ENCODE measurements around the gene LIX1. TPM values are rescaled to one million over a fixed set of nuclear protein-coding genes. Genes with fewer than 3 reads are reported as not detected.

Gene LIX1
- total and polyA plus RNA-seq, 5 donors from 2014 or later: not detected

GRCh38 chr5:97094579-97095317 is 47.7 kb downstream of the LIX1 start:
- Mint-ChIP-seq H3K4me3 (no peak overlapping the region), H3K9me3 (no peaks in the 10 kb centered on the region), H3K27me3 (peaks cover 25% of the 10 kb centered on the region), H3K36me3 (no peaks in the 10 kb centered on the region), H3K4me1 (peaks cover 6 to 11% (median 7%) of the 10 kb centered on the region in 4 donors), H3K27ac (no peak overlapping the region)
- peaks cover 4% of the 10 kb centered on the region for H3K27me3 ChIP-seq (ENCODE audit: control insufficient read depth, insufficient read depth, low read length)
- peak in 1 of 3 donors; percentile 79 for DNase-seq
- H3K4me1 ChIP-seq (ENCODE audit: control insufficient read depth, insufficient read depth, low read length, poor library complexity, severe bottlenecking): no peaks in the 10 kb centered on the region
- no peaks in the 10 kb centered on the region for H3K36me3 ChIP-seq (ENCODE audit: control insufficient read depth, insufficient read depth, low read length)
- ATAC-seq (ENCODE audit: low read depth in 2 of 2): peak in 1 of 2 donors; percentile 24
- H3K9me3 ChIP-seq (ENCODE audit: control insufficient read depth in 2 of 2, low read length in 2 of 2): no peaks in the 10 kb centered on the region
- no peak overlapping the region for H3K4me3 ChIP-seq (ENCODE audit: low read depth, low read length)
- no peak overlapping the region for H3K27ac ChIP-seq (ENCODE audit: insufficient read depth, low read length, poor library complexity, severe bottlenecking)

GRCh38 chr5:97093193-97093592 is 49.2 kb downstream of the LIX1 start:
- Mint-ChIP-seq H3K36me3 (no peaks in the 10 kb centered on the region), H3K4me3 (no peak overlapping the region), H3K4me1 (peaks cover 6 to 11% (median 7%) of the 10 kb centered on the region in 4 donors), H3K27ac (no peak overlapping the region), H3K27me3 (peaks cover 34% of the 10 kb centered on the region), H3K9me3 (no peaks in the 10 kb centered on the region)
- H3K27me3 ChIP-seq (ENCODE audit: control insufficient read depth, insufficient read depth, low read length): peaks cover 5% of the 10 kb centered on the region
- H3K27ac ChIP-seq (ENCODE audit: insufficient read depth, low read length, poor library complexity, severe bottlenecking): no peak overlapping the region
- no peaks in the 10 kb centered on the region for H3K4me1 ChIP-seq (ENCODE audit: control insufficient read depth, insufficient read depth, low read length, poor library complexity, severe bottlenecking)
- H3K9me3 ChIP-seq (ENCODE audit: control insufficient read depth in 2 of 2, low read length in 2 of 2): no peaks in the 10 kb centered on the region
- DNase-seq: no peak
- no peak for ATAC-seq (ENCODE audit: low read depth in 2 of 2)
- no peaks in the 10 kb centered on the region for H3K36me3 ChIP-seq (ENCODE audit: control insufficient read depth, insufficient read depth, low read length)
- H3K4me3 ChIP-seq (ENCODE audit: low read depth, low read length): no peak overlapping the region

- DNase-seq (no peak), ATAC-seq (ENCODE audit: low read depth in 2 of 2) (no peak)
- H3K27me3 ChIP-seq (ENCODE audit: control insufficient read depth, insufficient read depth, low read length): peaks cover 8% of the 10 kb centered on the region
- Mint-ChIP-seq H3K4me3 (no peak overlapping the region), H3K27ac (no peak overlapping the region), H3K36me3 (no peaks in the 10 kb centered on the region), H3K27me3 (peaks cover 53% of the 10 kb centered on the region), H3K4me1 (peaks cover 4 to 11% (median 7%) of the 10 kb centered on the region in 4 donors), H3K9me3 (no peaks in the 10 kb centered on the region)
- no peak overlapping the region for H3K4me3 ChIP-seq (ENCODE audit: low read depth, low read length)
- no peak overlapping the region for H3K27ac ChIP-seq (ENCODE audit: insufficient read depth, low read length, poor library complexity, severe bottlenecking)
- H3K4me1 ChIP-seq (ENCODE audit: control insufficient read depth, insufficient read depth, low read length, poor library complexity, severe bottlenecking): no peaks in the 10 kb centered on the region
- H3K9me3 ChIP-seq (ENCODE audit: control insufficient read depth in 2 of 2, low read length in 2 of 2): no peaks in the 10 kb centered on the region
- H3K36me3 ChIP-seq (ENCODE audit: control insufficient read depth, insufficient read depth, low read length): no peaks in the 10 kb centered on the region
Observed at GRCh38 chr5:97090944-97091343, 51.5 kb downstream of the LIX1 start.

GRCh38 chr5:97089149-97089801 is 53.1 kb downstream of the LIX1 start:
- Mint-ChIP-seq H3K4me1 (no peaks in the 10 kb centered on the region), H3K27me3 (peaks cover 48% of the 10 kb centered on the region), H3K27ac (no peak overlapping the region), H3K9me3 (no peaks in the 10 kb centered on the region), H3K36me3 (no peaks in the 10 kb centered on the region), H3K4me3 (no peak overlapping the region)
- no peak overlapping the region for H3K27ac ChIP-seq (ENCODE audit: insufficient read depth, low read length, poor library complexity, severe bottlenecking)
- peaks cover 8% of the 10 kb centered on the region for H3K27me3 ChIP-seq (ENCODE audit: control insufficient read depth, insufficient read depth, low read length)
- no peaks in the 10 kb centered on the region for H3K9me3 ChIP-seq (ENCODE audit: control insufficient read depth in 2 of 2, low read length in 2 of 2)
- no peaks in the 10 kb centered on the region for H3K4me1 ChIP-seq (ENCODE audit: control insufficient read depth, insufficient read depth, low read length, poor library complexity, severe bottlenecking)
- no peak overlapping the region for H3K4me3 ChIP-seq (ENCODE audit: low read depth, low read length)
- ATAC-seq (ENCODE audit: low read depth in 2 of 2) (no peak), DNase-seq (no peak)
- H3K36me3 ChIP-seq (ENCODE audit: control insufficient read depth, insufficient read depth, low read length): no peaks in the 10 kb centered on the region

GRCh38 chr5:97088774-97089148 is 53.6 kb downstream of the LIX1 start:
- Histone ChIP-seq H3K4me1 (ENCODE audit: control insufficient read depth, insufficient read depth, low read length, poor library complexity, severe bottlenecking) (no peaks in the 10 kb centered on the region), H3K27ac (ENCODE audit: insufficient read depth, low read length, poor library complexity, severe bottlenecking) (no peak overlapping the region), H3K9me3 (ENCODE audit: control insufficient read depth in 2 of 2, low read length in 2 of 2) (no peaks in the 10 kb centered on the region), H3K27me3 (ENCODE audit: control insufficient read depth, insufficient read depth, low read length) (peaks cover 8% of the 10 kb centered on the region), H3K36me3 (ENCODE audit: control insufficient read depth, insufficient read depth, low read length) (no peaks in the 10 kb centered on the region), H3K4me3 (ENCODE audit: low read depth, low read length) (no peak overlapping the region)
- ATAC-seq (ENCODE audit: low read depth in 2 of 2) (no peak), DNase-seq (no peak)
- Mint-ChIP-seq H3K4me3 (no peak overlapping the region), H3K36me3 (no peaks in the 10 kb centered on the region), H3K27me3 (peaks cover 48% of the 10 kb centered on the region), H3K4me1 (no peaks in the 10 kb centered on the region), H3K9me3 (no peaks in the 10 kb centered on the region), H3K27ac (no peak overlapping the region)

- Histone ChIP-seq H3K27ac (ENCODE audit: insufficient read depth, low read length, poor library complexity, severe bottlenecking) (no peak overlapping the region), H3K9me3 (ENCODE audit: control insufficient read depth in 2 of 2, low read length in 2 of 2) (no peaks in the 10 kb centered on the region), H3K4me1 (ENCODE audit: control insufficient read depth, insufficient read depth, low read length, poor library complexity, severe bottlenecking) (no peaks in the 10 kb centered on the region), H3K27me3 (ENCODE audit: control insufficient read depth, insufficient read depth, low read length) (peaks cover 12% of the 10 kb centered on the region), H3K4me3 (ENCODE audit: low read depth, low read length) (no peak overlapping the region), H3K36me3 (ENCODE audit: control insufficient read depth, insufficient read depth, low read length) (no peaks in the 10 kb centered on the region)
- Mint-ChIP-seq H3K9me3 (no peaks in the 10 kb centered on the region), H3K27ac (peak overlapping the region in 1 of 3 donors; percentile 41), H3K4me1 (peaks cover 0 to 2% (median 2%) of the 10 kb centered on the region in 4 donors), H3K36me3 (no peaks in the 10 kb centered on the region), H3K4me3 (no peak overlapping the region), H3K27me3 (peaks cover 53% of the 10 kb centered on the region)
- ATAC-seq (ENCODE audit: low read depth in 2 of 2): no peak
- no peak for DNase-seq
Observed at GRCh38 chr5:97087138-97087537, 55.3 kb downstream of the LIX1 start.

- H3K36me3 Mint-ChIP-seq: no peaks in the 10 kb centered on the region
- H3K27me3 Mint-ChIP-seq: peaks cover 52% of the 10 kb centered on the region
- H3K27me3 ChIP-seq (ENCODE audit: control insufficient read depth, insufficient read depth, low read length): peaks cover 12% of the 10 kb centered on the region
Observed at GRCh38 chr5:97085459-97086181, 56.8 kb downstream of the LIX1 start.

More at GRCh38 chr5:97085459-97086181, 56.8 kb downstream of the LIX1 start:
- no peaks in the 10 kb centered on the region for H3K36me3 ChIP-seq (ENCODE audit: control insufficient read depth, insufficient read depth, low read length)
- H3K27ac ChIP-seq (ENCODE audit: insufficient read depth, low read length, poor library complexity, severe bottlenecking): no peak overlapping the region
- no peaks in the 10 kb centered on the region for H3K9me3 Mint-ChIP-seq
- no peak overlapping the region for H3K4me3 ChIP-seq (ENCODE audit: low read depth, low read length)
- peaks cover 0 to 7% (median 4%) of the 10 kb centered on the region in 4 donors for H3K4me1 Mint-ChIP-seq
- DNase-seq: no peak
- no peak for ATAC-seq (ENCODE audit: low read depth in 2 of 2)
- no peaks in the 10 kb centered on the region for H3K9me3 ChIP-seq (ENCODE audit: control insufficient read depth in 2 of 2, low read length in 2 of 2)
- no peak overlapping the region for H3K4me3 Mint-ChIP-seq
- H3K27ac Mint-ChIP-seq: no peak overlapping the region
- no peaks in the 10 kb centered on the region for H3K4me1 ChIP-seq (ENCODE audit: control insufficient read depth, insufficient read depth, low read length, poor library complexity, severe bottlenecking)
